Stimulated activated CD8-positive, alpha-beta memory T cell treated with anti-CD3 and anti-CD28 coated beads, Interleukin-2, amount 100 ng/mL, for 1 hour (primary cell): ENCODE data around the gene ASCL2.
"Not testable (repeated sequence)": the region's sequence is repeated elsewhere in the genome, so short reads cannot be mapped to it uniquely, and the experiment has no call there.

Experiments
- DNase-seq, 2 donors: peaks; one replicate each; pipeline ENCODE4 v3.0.0-alpha.2; 2020; ENCODE audit warnings: low read depth in 2 of 2

Gene ASCL2

GRCh38 chr11:2297623-2298030 is 27.2 kb upstream of the ASCL2 start:
- DNase-seq, result no peak

GRCh38 chr11:2296913-2297622 is 26.7 kb upstream of the ASCL2 start:
- no peak for DNase-seq

- no peak for DNase-seq
These were observed 25.9 kb upstream of the ASCL2 start for GRCh38 chr11:2295971-2296912.

GRCh38 chr11:2294926-2295290 is 24.5 kb upstream of the ASCL2 start:
- no peak for DNase-seq

GRCh38 chr11:2293984-2294925 is 23.9 kb upstream of the ASCL2 start:
- DNase-seq, result no peak

GRCh38 chr11:2293531-2293971 is 23.2 kb upstream of the ASCL2 start:
- DNase-seq, result no peak

- no peak for DNase-seq
These were observed 20.0 kb upstream of the ASCL2 start for GRCh38 chr11:2290351-2290841.

- no peak for DNase-seq
These were observed 19.5 kb upstream of the ASCL2 start for GRCh38 chr11:2289859-2290258.

- DNase-seq, result no peak
These were observed 19.0 kb upstream of the ASCL2 start for GRCh38 chr11:2289350-2289749.

- DNase-seq, result no peak
These were observed 16.7 kb upstream of the ASCL2 start for GRCh38 chr11:2287091-2287490.

- not testable (repeated sequence) for DNase-seq
These were observed 16.0 kb upstream of the ASCL2 start for GRCh38 chr11:2286350-2286749.

GRCh38 chr11:2280208-2280607 is 9.8 kb upstream of the ASCL2 start:
- DNase-seq, result no peak

GRCh38 chr11:2277933-2278523 is 7.6 kb upstream of the ASCL2 start:
- DNase-seq, result no peak

GRCh38 chr11:2277008-2277346 is 6.6 kb upstream of the ASCL2 start:
- DNase-seq, result no peak

GRCh38 chr11:2276280-2277007 is 6.1 kb upstream of the ASCL2 start:
- DNase-seq, result no peak

GRCh38 chr11:2275334-2276279 is 5.2 kb upstream of the ASCL2 start:
- no peak for DNase-seq

- DNase-seq, result no peak
These were observed 3.4 kb upstream of the ASCL2 start for GRCh38 chr11:2273771-2274170.

- DNase-seq, result no peak
These were observed 2.9 kb upstream of the ASCL2 start for GRCh38 chr11:2273311-2273710.

- no peak for DNase-seq
These were observed 2.5 kb upstream of the ASCL2 start for GRCh38 chr11:2272946-2273280.
